Suppressor macrophage treated with lipopolysaccharide for 4 hours (primary cell): ENCODE measurements around the gene VPS41.
"Not testable (repeated sequence)": the region's sequence is repeated elsewhere in the genome, so short reads cannot be mapped to it uniquely, and the experiment has no call there.

ENCODE experiments used
- DNase-seq: peaks from one replicate; pipeline ENCODE4 v3.0.0-alpha.2; 2020

The VPS41 gene

GRCh38 chr7:38908759-38909335 is at the start of gene VPS41:
TSS of gene VPS41 (minus strand) at chr7:38909191. CDS start at chr7:38909174, 17 bp downstream.
- peak; percentile 80 for DNase-seq

GRCh38 chr7:38955892-38956291 is 46.9 kb upstream of the VPS41 start:
- no peak for DNase-seq

GRCh38 chr7:38953971-38954370 is 45.0 kb upstream of the VPS41 start:
- no peak for DNase-seq

GRCh38 chr7:38953227-38953626 is 44.2 kb upstream of the VPS41 start:
- DNase-seq, result no peak

DNA sequence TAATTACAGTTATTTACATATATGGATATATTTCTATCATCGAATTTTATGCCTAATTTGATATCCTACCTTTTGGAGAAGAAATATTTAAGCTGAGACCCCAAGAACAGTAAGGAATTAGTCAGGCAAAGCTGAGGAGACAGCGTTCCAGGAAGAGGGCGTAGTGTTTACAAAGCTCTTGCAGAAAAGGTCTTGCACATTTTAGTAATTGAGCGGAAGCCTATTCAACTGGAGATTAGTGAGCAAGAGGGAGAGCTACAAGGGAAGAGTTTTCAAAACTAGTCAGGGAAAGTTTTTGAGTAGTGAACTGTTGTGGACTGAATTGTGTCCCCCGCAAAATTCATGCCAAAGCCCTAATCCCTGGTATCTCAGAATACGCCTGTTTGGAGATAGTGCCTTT is 42.2 kb upstream of the VPS41 start:
- DNase-seq, result no peak

- DNase-seq, result peak; percentile 3
These were observed 41.3 kb upstream of the VPS41 start for GRCh38 chr7:38950309-38950708.

GRCh38 chr7:38947541-38947940 is 38.5 kb upstream of the VPS41 start:
- DNase-seq, result not testable (repeated sequence)

GRCh38 chr7:38942431-38943051 is 33.5 kb upstream of the VPS41 start:
- no peak for DNase-seq

GRCh38 chr7:38940774-38941173 is 31.8 kb upstream of the VPS41 start:
- DNase-seq, result no peak

- no peak for DNase-seq
These were observed 29.6 kb upstream of the VPS41 start for GRCh38 chr7:38938589-38938988.

DNA sequence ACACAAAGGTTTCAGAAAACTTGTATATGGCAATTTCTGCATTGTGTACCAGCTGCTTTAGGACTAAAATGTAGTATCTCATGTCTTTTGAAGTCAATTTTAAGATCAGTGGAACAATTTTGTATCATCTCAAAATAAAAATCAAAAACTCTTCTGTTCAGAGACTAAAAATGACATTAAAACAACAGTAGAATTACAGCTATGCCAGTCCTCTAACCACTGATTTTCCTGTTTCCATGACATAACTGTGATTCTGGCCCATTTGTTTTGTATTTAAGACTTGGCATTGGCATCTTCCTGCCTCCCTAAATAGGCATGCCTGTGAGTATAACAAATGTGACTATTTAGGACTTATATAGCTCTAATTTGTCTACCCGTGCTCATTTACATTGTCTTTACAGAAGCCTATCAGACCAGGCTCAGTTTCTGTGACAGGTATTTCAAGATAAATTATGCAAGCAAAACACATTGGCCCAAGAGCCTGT is 29.1 kb upstream of the VPS41 start:
- no peak for DNase-seq

GRCh38 chr7:38936641-38937040 is 27.6 kb upstream of the VPS41 start:
- DNase-seq, result no peak

DNA sequence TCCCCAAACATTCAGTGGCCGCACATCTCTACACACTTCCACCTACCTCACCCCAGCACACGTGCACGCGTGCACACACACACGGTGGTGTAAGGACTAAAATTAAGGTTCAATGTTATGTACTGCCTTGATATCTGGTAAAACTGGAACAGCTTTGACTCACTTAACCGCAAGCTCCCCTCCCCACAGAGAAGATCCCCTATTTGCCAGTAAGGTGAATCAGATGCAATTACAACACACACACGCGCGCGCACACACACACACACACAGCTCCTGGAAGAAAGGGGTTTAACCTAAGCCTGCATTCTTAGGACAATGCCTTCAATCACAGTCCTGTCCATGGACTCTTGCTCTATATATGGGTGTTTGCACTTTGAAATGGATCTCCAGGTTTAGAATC is 25.5 kb upstream of the VPS41 start:
- DNase-seq, result no peak

DNA sequence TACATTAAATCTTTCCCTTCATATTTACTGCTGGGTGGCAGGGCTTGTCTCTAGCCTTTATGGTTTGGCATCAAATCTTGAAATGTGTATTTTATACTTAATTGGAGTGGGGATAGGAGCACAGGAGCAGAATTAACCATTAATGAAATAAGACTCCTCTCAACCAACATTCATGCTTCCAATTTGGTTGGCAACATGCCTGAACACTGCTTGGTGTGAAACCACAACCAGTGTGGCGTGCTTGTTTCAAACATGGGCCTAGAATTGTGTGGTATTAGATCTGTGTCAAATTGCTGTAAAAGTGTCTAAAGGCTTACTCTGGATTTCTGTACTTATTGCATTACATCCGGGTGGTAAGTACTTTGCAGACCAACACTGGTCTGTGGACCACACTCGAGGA is 25.1 kb upstream of the VPS41 start:
- no peak for DNase-seq

GRCh38 chr7:38932509-38933168 is 23.6 kb upstream of the VPS41 start:
- DNase-seq, result peak; percentile 75

DNA sequence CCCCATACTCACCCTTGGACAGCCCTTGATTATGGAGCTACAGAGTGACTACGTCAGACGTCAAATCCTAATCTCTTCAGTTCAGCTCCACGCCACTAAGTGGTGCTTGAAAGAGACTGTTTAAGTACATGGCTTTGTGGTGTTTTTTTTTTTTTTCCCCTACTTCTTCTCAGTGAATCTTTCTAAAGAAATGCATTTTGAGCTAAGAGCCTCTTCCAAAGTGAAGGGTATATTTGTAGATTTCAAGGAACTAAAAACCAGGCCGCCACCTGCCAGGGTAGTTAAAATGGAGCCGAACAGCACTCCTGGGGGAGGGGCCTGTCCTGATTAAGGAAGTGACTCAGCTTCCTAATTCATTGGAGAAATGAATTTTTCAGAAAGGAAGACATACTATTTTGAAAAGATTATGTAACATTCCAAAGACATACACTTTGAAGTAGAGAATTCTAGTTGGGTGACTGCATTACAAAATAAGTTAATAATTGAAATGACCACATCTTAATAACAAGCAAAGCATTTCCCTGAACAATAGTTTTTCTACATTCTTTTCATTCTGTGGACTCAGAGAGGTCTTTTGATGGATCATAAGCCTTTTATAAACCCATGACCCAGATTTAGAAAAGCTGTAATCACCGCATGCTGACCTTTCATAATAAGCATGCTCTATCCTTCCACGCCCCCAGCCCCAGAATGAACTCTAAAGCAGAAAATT is 20.6 kb upstream of the VPS41 start:
- peak; percentile 25 for DNase-seq

- peak; percentile 41 for DNase-seq
These were observed 19.5 kb upstream of the VPS41 start for GRCh38 chr7:38928506-38928905.

- peak; percentile 56 for DNase-seq
These were observed 18.8 kb upstream of the VPS41 start for GRCh38 chr7:38927751-38928150.

- no peak for DNase-seq
These were observed 11.7 kb upstream of the VPS41 start for GRCh38 chr7:38920731-38921130.

DNA sequence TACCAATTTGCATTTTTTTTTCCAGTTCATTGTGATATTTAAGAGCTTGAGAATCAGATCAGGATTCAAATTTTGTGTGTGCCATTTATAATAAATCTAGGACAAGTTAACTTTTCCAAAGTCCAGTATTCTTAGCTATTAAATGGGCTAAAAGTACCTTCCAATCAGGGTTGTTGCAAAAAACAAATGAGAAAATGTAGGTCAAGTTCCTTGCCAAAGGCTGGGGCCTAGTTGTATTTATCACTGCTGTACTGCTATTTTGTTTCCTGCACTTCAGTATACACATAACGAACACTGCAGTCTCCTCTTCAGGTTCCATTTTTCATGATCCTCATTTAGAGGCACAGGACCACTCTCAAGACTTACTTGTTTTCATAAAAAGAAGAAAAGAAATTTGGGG is 7.4 kb upstream of the VPS41 start:
- no peak for DNase-seq

GRCh38 chr7:38909870-38910269 is 879 bp upstream of the VPS41 start:
- DNase-seq, result no peak

DNA sequence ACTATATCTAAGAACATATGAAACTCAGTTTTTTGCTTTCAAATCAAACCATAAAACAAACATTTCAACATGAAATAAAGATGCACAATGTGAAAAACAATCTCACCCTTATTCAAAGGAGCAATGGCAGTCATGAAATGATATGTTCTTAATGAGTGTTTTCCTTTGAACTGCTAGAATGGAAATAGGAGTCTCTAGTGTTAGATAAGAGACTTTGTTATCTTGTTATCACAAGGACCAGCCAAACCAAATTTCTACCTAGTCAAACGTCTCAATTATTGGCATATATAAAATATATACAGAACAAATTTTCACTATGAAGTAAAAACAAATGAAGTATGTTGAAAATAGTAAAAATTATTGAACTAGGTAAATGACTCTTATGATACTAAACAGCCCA is 1.2 kb downstream of the VPS41 start:
- no peak for DNase-seq

- DNase-seq, result peak; percentile 45
These were observed 1.9 kb downstream of the VPS41 start for GRCh38 chr7:38907066-38907465.
